ENCODE data around the gene BMS1.

DNA sequence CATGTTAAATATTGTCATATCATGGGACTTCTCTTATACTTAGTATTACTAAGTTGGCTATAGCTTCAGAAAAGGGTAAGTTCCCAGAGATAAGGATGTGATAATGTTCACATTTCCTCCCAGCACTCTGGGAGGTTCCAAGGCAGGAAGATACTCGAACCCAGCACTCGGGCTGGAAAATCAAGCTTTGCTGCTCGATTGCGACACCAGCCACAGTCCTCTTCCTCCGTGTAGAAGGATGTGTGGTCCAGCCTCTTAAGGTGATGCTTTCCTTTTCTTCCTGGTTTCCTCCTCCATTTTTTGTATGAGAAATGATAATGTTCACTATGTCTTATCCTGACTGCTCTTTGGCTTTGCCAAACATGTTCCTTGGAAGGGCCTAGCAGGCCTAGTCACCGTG is 3.2 kb downstream of the BMS1 start:
- no peak for TF ChIP-seq CTCF (IDR thresholded peaks at IDR 0.05)
- no peak for TF ChIP-seq POLR2AphosphoS5 (IDR thresholded peaks at IDR 0.05)
- TF ChIP-seq EP300 (IDR thresholded peaks at IDR 0.05): no peak

Measured in stomach (tissue), 4 donors.